Stomach (tissue), 4 donors: Measurements from ENCODE around the gene C2CD4A.

Experiments used
- EP300 ChIP-seq: sonication (generic); formaldehyde crosslinking; IDR thresholded peaks from one replicate; pipeline ENCODE4 v1.6.1; 2017; ENCODE audit warnings: antibody characterized with exemption
- POLR2A ChIP-seq, 4 donors: fragments of 450-650 bp; IDR thresholded peaks; one replicate each; pipeline ENCODE4 v1.6.1; 2016; ENCODE audit warnings: antibody characterized with exemption in 4 of 4, control low read depth in 2 of 4, mild to moderate bottlenecking in 1 of 4, moderate library complexity in 1 of 4
- TF ChIP-seq, protein P1 (sequence below), 7 experiments: fragments of 450-650 bp in 4 of 7; fragments of 200-600 bp in 3 of 7; sonication (generic) in 3 of 7; IDR thresholded peaks; one replicate each; pipeline ENCODE4 v1.5.1; 2016 to 2019; ENCODE audit warnings: antibody characterized with exemption in 7 of 7, control low read depth in 2 of 7, mild to moderate bottlenecking in 1 of 7

DNA sequence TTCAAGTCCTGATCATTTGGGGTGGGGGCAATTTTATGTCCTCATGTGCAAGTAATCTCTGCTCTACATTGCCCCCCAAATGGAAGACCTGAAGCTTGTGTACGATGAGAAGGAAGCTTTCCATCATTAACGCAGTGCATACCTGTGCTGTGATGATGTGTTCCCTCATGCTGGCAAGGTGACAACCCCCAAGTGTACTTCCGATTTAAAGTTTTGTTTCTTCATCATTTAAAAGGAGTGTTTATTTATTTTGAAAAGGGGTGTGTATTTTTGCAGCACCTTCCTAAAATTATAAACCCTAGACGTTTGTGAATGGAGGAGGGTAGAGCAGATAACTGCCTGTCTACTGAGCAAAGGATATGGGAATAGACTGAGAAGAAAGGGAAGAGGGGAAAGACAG lies 45.3 kb downstream of the C2CD4A start:
- TF ChIP-seq POLR2A (IDR thresholded peaks at IDR 0.05) (no peak), EP300 (no peak)
- TF ChIP-seq, protein P1, sequence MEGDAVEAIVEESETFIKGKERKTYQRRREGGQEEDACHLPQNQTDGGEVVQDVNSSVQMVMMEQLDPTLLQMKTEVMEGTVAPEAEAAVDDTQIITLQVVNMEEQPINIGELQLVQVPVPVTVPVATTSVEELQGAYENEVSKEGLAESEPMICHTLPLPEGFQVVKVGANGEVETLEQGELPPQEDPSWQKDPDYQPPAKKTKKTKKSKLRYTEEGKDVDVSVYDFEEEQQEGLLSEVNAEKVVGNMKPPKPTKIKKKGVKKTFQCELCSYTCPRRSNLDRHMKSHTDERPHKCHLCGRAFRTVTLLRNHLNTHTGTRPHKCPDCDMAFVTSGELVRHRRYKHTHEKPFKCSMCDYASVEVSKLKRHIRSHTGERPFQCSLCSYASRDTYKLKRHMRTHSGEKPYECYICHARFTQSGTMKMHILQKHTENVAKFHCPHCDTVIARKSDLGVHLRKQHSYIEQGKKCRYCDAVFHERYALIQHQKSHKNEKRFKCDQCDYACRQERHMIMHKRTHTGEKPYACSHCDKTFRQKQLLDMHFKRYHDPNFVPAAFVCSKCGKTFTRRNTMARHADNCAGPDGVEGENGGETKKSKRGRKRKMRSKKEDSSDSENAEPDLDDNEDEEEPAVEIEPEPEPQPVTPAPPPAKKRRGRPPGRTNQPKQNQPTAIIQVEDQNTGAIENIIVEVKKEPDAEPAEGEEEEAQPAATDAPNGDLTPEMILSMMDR (IDR thresholded peaks at IDR 0.05): no peak
